Omental fat pad (tissue), 4 donors: ENCODE data around the gene BCL11B. TPM values are rescaled to one million over a fixed set of nuclear protein-coding genes. Genes with fewer than 3 reads are reported as not detected.

Source experiments
- ATAC-seq: fragments of 150-250 bp; one replicate; pipeline ENCODE4 v1.9.1; 2016; ENCODE audit warnings: mild to moderate bottlenecking, moderate library complexity; ENCODE audit not compliant: low FRiP score
- DNase-seq: peaks from one replicate; pipeline ENCODE4 v3.0.0-alpha.2; 2019; ENCODE audit warnings: low spot score
- CTCF ChIP-seq, 3 donors: fragments of 450-650 bp; IDR thresholded peaks; one replicate each; pipeline ENCODE4 v1.5.1; 2016 to 2017; ENCODE audit warnings: antibody characterized with exemption in 3 of 3, mild to moderate bottlenecking in 3 of 3, moderate library complexity in 2 of 3
- total RNA-seq, 4 donors: library from RNA; depleted of rRNA; stranded (reverse); fragments of >200 nt; gene quantifications; one replicate each; pipeline ENCODE4 v1.1.0, GENCODE V29; 2016

Gene BCL11B
- total RNA-seq, 4 donors from 2014 or later = 0.56 to 2.0 (median 0.77) TPM

GRCh38 chr14:99169776-99170356 is 102.1 kb downstream of the BCL11B start:
- ATAC-seq (no peak), DNase-seq (no peak)
- no peak for TF ChIP-seq CTCF (IDR thresholded peaks at IDR 0.05)

- ATAC-seq = no peak
- DNase-seq = no peak
- TF ChIP-seq CTCF (IDR thresholded peaks at IDR 0.05) = no peak
These were observed 103.7 kb downstream of the BCL11B start for GRCh38 chr14:99168330-99168729.

GRCh38 chr14:99166506-99166905 is 105.5 kb downstream of the BCL11B start:
- DNase-seq (no peak), ATAC-seq (no peak)
- TF ChIP-seq CTCF (IDR thresholded peaks at IDR 0.05) = no peak

- ATAC-seq = no peak
- DNase-seq = no peak
- TF ChIP-seq CTCF (IDR thresholded peaks at IDR 0.05) = no peak
These were observed 107.3 kb downstream of the BCL11B start for GRCh38 chr14:99164712-99165111.

GRCh38 chr14:99163446-99163845 is 108.6 kb downstream of the BCL11B start:
- no peak for ATAC-seq
- no peak for TF ChIP-seq CTCF (IDR thresholded peaks at IDR 0.05)
- DNase-seq = no peak

GRCh38 chr14:99159341-99160340 is 112.4 kb downstream of the BCL11B start:
- ATAC-seq = no peak
- TF ChIP-seq CTCF (IDR thresholded peaks at IDR 0.05) = no peak
- DNase-seq = no peak
